ENCODE results near the gene BDKRB2.

The BDKRB2 gene

GRCh38 chr14:96201965-96202364 is 2.7 kb upstream of the BDKRB2 start:
- Histone ChIP-seq H3K36me3 (replicated peaks; ENCODE audit: insufficient read depth, low read length) (no peaks in the 10 kb centered on the region), H3K4me3 (ENCODE audit: low read length) (no peak overlapping the region), H3K9me3 (replicated peaks; ENCODE audit: insufficient read depth, low read length) (no peaks in the 10 kb centered on the region), H3K4me1 (ENCODE audit: low read length) (no peaks in the 10 kb centered on the region), H3K27me3 (replicated peaks; ENCODE audit: insufficient read depth, low read length) (no peaks in the 10 kb centered on the region), H3K4me2 (ENCODE audit: low read depth, low read length) (no peak overlapping the region), H3K9ac (ENCODE audit: low read length) (no peak overlapping the region), H3K27ac (ENCODE audit: low read length) (no peak overlapping the region), H3F3A (ENCODE audit: insufficient read depth, low read length) (no peaks in the 10 kb centered on the region), H3K79me2 (ENCODE audit: low read length) (no peaks in the 10 kb centered on the region), H3K9me2 (replicated peaks; ENCODE audit: insufficient read depth, low read length) (no peaks in the 10 kb centered on the region), H4K20me1 (ENCODE audit: insufficient read depth, low read length) (no peaks in the 10 kb centered on the region), H2AFZ (ENCODE audit: low read length) (no peak overlapping the region)
- no peak for DNase-seq
- TF ChIP-seq EZH2phosphoT487 (IDR thresholded peaks at IDR 0.05; ENCODE audit: low read length) (no peak), EZH2 (optimal IDR thresholded peaks at IDR 0.05; ENCODE audit: low read depth, low read length) (no peak), CTCF (IDR thresholded peaks at IDR 0.05; ENCODE audit: low read length) (no peak)

GRCh38 chr14:96202441-96203094 is 2.1 kb upstream of the BDKRB2 start:
- no peak overlapping the region for H2AFZ ChIP-seq (ENCODE audit: low read length)
- H3K4me2 ChIP-seq (ENCODE audit: low read depth, low read length) = no peak overlapping the region
- no peak overlapping the region for H3K9ac ChIP-seq (ENCODE audit: low read length)
- no peaks in the 10 kb centered on the region for H3K36me3 ChIP-seq (replicated peaks; ENCODE audit: insufficient read depth, low read length)
- H3K4me3 ChIP-seq (ENCODE audit: low read length) = no peak overlapping the region
- no peaks in the 10 kb centered on the region for H3K27me3 ChIP-seq (replicated peaks; ENCODE audit: insufficient read depth, low read length)
- no peaks in the 10 kb centered on the region for H3K79me2 ChIP-seq (ENCODE audit: low read length)
- H4K20me1 ChIP-seq (ENCODE audit: insufficient read depth, low read length) = no peaks in the 10 kb centered on the region
- H3K4me1 ChIP-seq (ENCODE audit: low read length) = no peaks in the 10 kb centered on the region
- H3K9me2 ChIP-seq (replicated peaks; ENCODE audit: insufficient read depth, low read length) = no peaks in the 10 kb centered on the region
- H3K9me3 ChIP-seq (replicated peaks; ENCODE audit: insufficient read depth, low read length) = no peaks in the 10 kb centered on the region
- no peaks in the 10 kb centered on the region for H3F3A ChIP-seq (ENCODE audit: insufficient read depth, low read length)
- no peak for DNase-seq
- TF ChIP-seq EZH2 (optimal IDR thresholded peaks at IDR 0.05; ENCODE audit: low read depth, low read length) (no peak), EZH2phosphoT487 (IDR thresholded peaks at IDR 0.05; ENCODE audit: low read length) (no peak), CTCF (IDR thresholded peaks at IDR 0.05; ENCODE audit: low read length) (no peak)
- no peak overlapping the region for H3K27ac ChIP-seq (ENCODE audit: low read length)

- no peaks in the 10 kb centered on the region for H3K79me2 ChIP-seq (ENCODE audit: low read length)
- H3K9me3 ChIP-seq (replicated peaks; ENCODE audit: insufficient read depth, low read length) = no peaks in the 10 kb centered on the region
- no peaks in the 10 kb centered on the region for H3K36me3 ChIP-seq (replicated peaks; ENCODE audit: insufficient read depth, low read length)
- no peak overlapping the region for H3K27ac ChIP-seq (ENCODE audit: low read length)
- H3K27me3 ChIP-seq (replicated peaks; ENCODE audit: insufficient read depth, low read length) = no peaks in the 10 kb centered on the region
- TF ChIP-seq CTCF (IDR thresholded peaks at IDR 0.05; ENCODE audit: low read length) = no peak
- no peak for TF ChIP-seq EZH2phosphoT487 (IDR thresholded peaks at IDR 0.05; ENCODE audit: low read length)
- H3K4me1 ChIP-seq (ENCODE audit: low read length) = no peaks in the 10 kb centered on the region
- H3K9ac ChIP-seq (ENCODE audit: low read length) = no peak overlapping the region
- no peaks in the 10 kb centered on the region for H3K9me2 ChIP-seq (replicated peaks; ENCODE audit: insufficient read depth, low read length)
- no peak for DNase-seq
- H4K20me1 ChIP-seq (ENCODE audit: insufficient read depth, low read length) = no peaks in the 10 kb centered on the region
- no peak overlapping the region for H3K4me3 ChIP-seq (ENCODE audit: low read length)
- H3F3A ChIP-seq (ENCODE audit: insufficient read depth, low read length) = no peaks in the 10 kb centered on the region
- no peak overlapping the region for H2AFZ ChIP-seq (ENCODE audit: low read length)
- no peak overlapping the region for H3K4me2 ChIP-seq (ENCODE audit: low read depth, low read length)
These were observed 1.5 kb upstream of the BDKRB2 start for GRCh38 chr14:96203116-96203515.
